Mucosa of rectum (tissue), 2 donors: ENCODE results near the gene HNRNPL.
A peak's percentile ranks its signal among the peaks of the same experiment; 100 is the strongest.

Experiments used
- H3K27ac ChIP-seq, 2 donors: one replicate each; pipeline ENCODE4 v1.7.0; 2013; ENCODE audit warnings: inconsistent platforms in 2 of 2, low read depth in 2 of 2, low read length in 2 of 2
- H3K27me3 ChIP-seq, 2 donors: one replicate each; pipeline ENCODE4 v1.7.0; 2013; ENCODE audit warnings: low read length in 2 of 2; ENCODE audit not compliant: control insufficient read depth in 2 of 2, insufficient read depth in 2 of 2
- H3K36me3 ChIP-seq, 2 donors: one replicate each; pipeline ENCODE4 v1.7.0; 2013; ENCODE audit warnings: low read length in 2 of 2; ENCODE audit not compliant: control insufficient read depth in 2 of 2, insufficient read depth in 2 of 2
- H3K4me1 ChIP-seq, 2 donors: one replicate each; pipeline ENCODE4 v1.7.0; 2013; ENCODE audit warnings: low read length in 2 of 2, mild to moderate bottlenecking in 1 of 2; ENCODE audit not compliant: control insufficient read depth in 2 of 2, insufficient read depth in 2 of 2
- H3K4me3 ChIP-seq, 2 donors: one replicate each; pipeline ENCODE4 v1.7.0; 2013; ENCODE audit warnings: low read length in 2 of 2
- H3K9ac ChIP-seq, 2 donors: one replicate each; pipeline ENCODE4 v1.7.0; 2013; ENCODE audit warnings: low read length in 2 of 2, low read depth in 1 of 2, mild to moderate bottlenecking in 1 of 2
- H3K9me3 ChIP-seq, 2 donors: one replicate each; pipeline ENCODE4 v1.7.0; 2013; ENCODE audit warnings: low read length in 2 of 2; ENCODE audit not compliant: control insufficient read depth in 2 of 2
- donor health status: healthy.
- donor health status: Normal muscosa, but diverticular disease.

The HNRNPL gene

DNA sequence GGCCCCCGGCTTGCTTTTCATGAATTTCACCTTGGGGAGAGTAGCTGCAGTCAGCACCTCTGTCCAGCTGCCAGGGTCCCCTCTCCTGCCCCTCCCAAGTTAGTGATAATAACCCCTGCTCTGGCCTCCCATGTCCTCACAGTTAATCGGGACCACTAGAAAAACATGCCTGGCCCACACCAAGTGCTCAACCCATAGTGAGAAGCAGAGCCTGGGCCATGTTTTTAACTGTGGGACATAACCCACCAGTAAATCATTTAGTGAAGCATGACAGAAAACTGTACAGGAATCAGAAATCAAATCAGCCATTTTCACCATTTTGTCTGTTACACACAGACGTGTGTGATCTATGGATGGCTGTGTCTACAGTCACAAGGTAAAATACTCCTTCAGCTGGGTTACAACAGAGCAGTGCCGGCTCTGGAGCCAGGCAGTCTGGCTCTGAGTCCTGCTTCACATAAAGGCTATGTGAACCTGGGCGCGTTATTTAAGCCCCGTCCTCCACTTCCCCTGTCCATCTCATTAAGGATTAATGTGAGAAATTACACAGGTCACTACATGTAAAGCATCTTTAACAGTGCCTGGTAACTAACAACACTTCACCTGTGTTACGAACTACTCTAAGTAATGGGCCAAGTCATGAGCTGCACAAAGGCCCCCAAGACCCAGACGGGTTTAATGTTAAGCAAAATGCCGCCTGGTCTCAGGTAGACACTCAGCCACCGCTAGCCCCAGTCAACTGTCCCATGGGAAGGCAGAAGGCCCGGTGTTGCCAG is 10.6 kb downstream of the HNRNPL start:
- Histone ChIP-seq H3K9me3 (no peaks in the 10 kb centered on the region), H3K36me3 (peaks cover 82 to 86% of the 10 kb centered on the region in 2 donors), H3K4me1 (peaks cover 4 to 6% of the 10 kb centered on the region in 2 donors), H3K9ac (no peak overlapping the region), H3K4me3 (no peak overlapping the region), H3K27ac (no peak overlapping the region), H3K27me3 (no peaks in the 10 kb centered on the region)

DNA sequence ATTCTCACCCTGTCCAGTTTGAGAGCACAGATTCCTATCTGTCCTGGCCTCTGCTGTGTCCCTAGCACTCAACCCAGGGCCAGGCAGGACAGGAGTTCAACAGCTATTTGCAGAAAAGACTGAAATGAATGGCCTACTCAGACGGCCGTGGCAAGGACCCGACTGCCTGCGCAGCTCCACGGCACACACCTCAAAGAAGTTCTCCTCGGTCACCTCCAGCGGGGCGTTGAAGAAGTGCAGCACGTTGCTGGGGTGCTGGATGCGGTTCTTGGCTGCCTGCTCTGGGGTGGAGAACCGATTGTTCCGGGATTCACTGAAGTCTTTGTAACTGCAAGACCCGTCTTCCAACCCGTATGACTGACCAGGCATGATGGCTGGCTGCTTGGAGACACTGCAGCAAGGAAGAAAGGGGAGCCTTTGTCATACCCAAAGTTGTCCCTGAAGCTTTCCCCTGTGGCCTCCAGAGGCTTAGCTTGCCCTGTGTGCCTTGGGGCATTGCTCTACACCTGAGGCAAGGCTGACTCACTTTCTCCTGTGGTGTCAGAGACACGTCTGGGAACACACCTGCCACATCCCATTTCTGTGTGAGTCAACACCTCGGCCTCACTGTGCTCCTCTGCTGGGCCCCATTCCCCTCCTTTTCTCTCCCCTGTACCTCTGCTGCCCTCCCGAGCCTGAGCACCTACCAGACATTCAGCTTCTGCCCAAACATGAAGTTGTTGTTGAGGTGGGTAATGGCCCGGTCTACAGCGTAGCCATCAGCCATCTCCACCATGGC is 11.4 kb downstream of the HNRNPL start:
- peaks cover 74 to 78% of the 10 kb centered on the region in 2 donors for H3K36me3 ChIP-seq
- H3K27me3 ChIP-seq, result no peaks in the 10 kb centered on the region
- H3K4me1 ChIP-seq, result peaks cover 4% of the 10 kb centered on the region in 2 donors
- H3K9ac ChIP-seq, result no peak overlapping the region
- no peaks in the 10 kb centered on the region for H3K9me3 ChIP-seq
- no peak overlapping the region for H3K4me3 ChIP-seq
- no peak overlapping the region for H3K27ac ChIP-seq

DNA sequence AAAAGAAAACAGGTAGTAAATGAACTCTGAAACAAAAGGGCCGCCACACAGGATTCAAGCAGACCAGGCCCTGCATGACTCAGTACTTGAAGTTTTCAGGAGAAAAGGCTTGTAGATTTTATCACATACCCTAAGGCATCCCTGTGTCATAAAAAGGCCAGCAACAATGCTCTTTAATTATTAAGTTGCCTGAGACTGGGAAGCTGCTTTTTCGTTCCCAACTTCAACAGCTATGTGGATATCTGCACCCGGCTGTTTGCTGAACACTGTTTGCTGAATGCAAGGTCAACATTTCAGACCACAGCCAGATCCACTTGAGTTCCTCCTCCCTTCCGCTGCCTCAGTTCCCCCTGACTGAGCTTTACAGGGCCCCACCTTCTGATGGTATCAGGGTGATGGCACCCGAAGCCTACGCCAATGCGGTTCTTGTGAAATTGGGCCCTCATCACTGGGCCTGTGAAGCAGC is 12.1 kb downstream of the HNRNPL start:
- H3K4me3 ChIP-seq, result no peak overlapping the region
- H3K27me3 ChIP-seq, result no peaks in the 10 kb centered on the region
- no peak overlapping the region for H3K27ac ChIP-seq
- peaks cover 2 to 4% of the 10 kb centered on the region in 2 donors for H3K4me1 ChIP-seq
- peaks cover 67 to 71% of the 10 kb centered on the region in 2 donors for H3K36me3 ChIP-seq
- no peak overlapping the region for H3K9ac ChIP-seq
- no peaks in the 10 kb centered on the region for H3K9me3 ChIP-seq

DNA sequence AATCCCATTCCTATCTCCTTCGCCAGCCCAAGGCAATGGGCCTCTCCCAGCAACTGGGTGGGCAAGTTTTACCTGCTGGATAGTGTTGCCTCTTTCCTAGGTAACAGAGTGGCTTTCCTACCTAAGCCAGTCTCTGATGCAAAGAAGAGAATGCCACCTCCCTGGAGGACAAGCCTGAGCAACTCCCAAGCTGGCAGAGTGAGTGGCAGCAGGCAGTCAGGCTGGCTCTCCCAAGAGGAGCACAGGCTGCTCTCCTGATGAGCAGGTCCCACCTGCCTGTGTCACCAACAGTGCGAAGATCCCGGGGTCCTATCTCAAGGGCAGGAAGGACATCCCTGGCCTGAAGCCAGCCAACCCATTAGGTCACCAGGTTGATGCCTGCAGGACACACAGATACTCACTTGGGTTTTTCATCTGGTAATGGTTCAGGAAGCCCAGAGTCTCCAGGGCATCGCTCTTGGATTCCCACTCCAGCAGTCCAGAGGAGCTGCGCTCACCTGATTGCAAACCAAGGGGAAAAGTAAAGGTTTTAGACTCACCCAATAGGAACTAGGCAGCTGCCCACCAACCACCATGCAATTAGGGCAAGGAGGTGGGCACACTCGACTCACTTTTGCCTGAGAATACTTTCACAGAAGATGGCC is 12.7 kb downstream of the HNRNPL start:
- no peaks in the 10 kb centered on the region for H3K9me3 ChIP-seq
- H3K4me3 ChIP-seq, result no peak overlapping the region
- no peaks in the 10 kb centered on the region for H3K27me3 ChIP-seq
- peaks cover 62 to 65% of the 10 kb centered on the region in 2 donors for H3K36me3 ChIP-seq
- H3K9ac ChIP-seq, result no peak overlapping the region
- H3K27ac ChIP-seq, result no peak overlapping the region
- H3K4me1 ChIP-seq, result peaks cover 6 to 8% of the 10 kb centered on the region in 2 donors

DNA sequence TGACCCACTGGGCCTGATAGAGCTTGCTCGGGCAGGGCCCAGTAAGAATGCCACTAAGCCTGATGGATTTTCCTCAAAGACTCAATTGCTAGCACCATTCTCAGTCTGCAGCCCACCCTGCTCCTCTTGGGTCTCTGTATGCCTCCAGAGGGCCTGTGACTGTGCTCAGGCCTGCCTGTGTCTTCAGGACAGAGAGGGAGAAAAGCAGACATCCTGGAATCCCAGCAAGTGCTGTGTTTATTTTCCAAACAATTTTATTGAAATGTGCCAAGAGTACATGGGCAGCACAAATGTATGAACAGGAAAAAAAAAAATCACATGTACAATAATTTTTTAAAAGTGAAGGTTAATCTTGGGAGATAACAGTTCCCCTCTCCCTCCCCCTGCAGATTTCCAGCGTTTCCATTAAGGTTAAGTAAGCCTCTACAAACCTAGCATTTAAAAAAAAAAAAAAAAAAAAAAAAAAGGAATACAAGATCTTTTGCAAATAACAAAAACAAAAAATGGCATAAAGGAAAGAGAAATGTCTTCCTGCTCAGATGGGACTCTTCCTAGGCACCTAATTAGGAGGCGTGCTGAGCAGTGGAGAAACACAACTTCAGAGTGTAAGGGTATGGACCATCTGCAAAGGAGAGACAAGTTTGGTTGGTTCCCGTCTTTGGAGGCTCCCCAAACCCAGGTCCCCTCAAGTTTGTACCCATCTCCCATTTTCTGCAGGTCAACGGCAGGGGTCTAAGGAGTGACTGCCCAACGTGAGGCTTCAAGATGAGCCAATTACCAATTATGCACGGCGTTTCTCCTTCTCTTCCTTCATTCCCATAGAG is 13.4 kb downstream of the HNRNPL start:
- Histone ChIP-seq H3K36me3 (peaks cover 55 to 58% of the 10 kb centered on the region in 2 donors), H3K4me1 (peaks cover 7 to 9% of the 10 kb centered on the region in 2 donors), H3K4me3 (no peak overlapping the region), H3K9ac (no peak overlapping the region), H3K27me3 (no peaks in the 10 kb centered on the region), H3K27ac (no peak overlapping the region), H3K9me3 (no peaks in the 10 kb centered on the region)

DNA sequence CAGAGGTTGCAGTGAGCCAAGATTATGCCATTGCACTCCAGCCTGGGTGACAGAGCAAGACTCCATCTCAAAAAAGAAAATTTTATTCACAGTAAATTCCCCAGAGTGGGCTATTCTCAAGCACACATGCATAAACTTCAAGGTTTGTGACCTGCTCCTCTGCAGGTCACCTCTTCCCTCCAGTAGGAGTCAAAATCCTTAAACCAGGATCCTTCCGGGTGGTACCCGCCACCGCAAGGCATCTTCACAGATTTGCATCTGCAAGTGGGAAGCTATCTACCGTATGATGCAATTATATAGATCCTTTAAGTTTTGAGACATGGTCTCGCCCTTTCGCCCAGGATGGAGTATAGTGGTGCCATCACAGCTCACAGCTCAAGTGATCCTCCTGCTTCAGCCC is 15.2 kb downstream of the HNRNPL start:
- Histone ChIP-seq H3K27me3 (no peaks in the 10 kb centered on the region), H3K27ac (no peak overlapping the region), H3K9ac (no peak overlapping the region), H3K4me3 (no peak overlapping the region), H3K4me1 (peaks cover 17 to 18% of the 10 kb centered on the region in 2 donors), H3K36me3 (peaks cover 42 to 50% of the 10 kb centered on the region in 2 donors), H3K9me3 (no peaks in the 10 kb centered on the region)

DNA sequence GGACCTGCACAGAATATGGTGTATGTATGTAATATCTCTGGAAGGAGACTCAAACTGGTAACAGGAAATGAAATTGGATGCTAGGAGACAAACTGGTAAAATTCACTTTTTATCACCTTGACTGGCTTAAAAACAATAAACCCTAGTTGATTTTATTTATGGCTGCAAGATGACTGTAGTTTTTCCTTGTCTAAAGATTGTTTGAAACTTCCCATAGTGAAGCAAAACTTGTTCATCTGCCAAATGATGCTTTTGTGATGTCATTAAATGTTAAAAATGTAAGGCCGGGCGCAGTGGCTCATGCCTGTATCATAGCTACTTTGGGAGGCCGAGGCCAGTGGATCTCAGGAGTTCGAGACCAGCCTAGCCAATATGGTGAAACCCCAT is 15.7 kb downstream of the HNRNPL start:
- Histone ChIP-seq H3K36me3 (peaks cover 37 to 46% of the 10 kb centered on the region in 2 donors), H3K27me3 (no peaks in the 10 kb centered on the region), H3K9me3 (no peaks in the 10 kb centered on the region), H3K9ac (no peak overlapping the region), H3K27ac (peak overlapping the region; percentile 17 to 37), H3K4me1 (peaks cover 17 to 18% of the 10 kb centered on the region in 2 donors), H3K4me3 (no peak overlapping the region)

DNA sequence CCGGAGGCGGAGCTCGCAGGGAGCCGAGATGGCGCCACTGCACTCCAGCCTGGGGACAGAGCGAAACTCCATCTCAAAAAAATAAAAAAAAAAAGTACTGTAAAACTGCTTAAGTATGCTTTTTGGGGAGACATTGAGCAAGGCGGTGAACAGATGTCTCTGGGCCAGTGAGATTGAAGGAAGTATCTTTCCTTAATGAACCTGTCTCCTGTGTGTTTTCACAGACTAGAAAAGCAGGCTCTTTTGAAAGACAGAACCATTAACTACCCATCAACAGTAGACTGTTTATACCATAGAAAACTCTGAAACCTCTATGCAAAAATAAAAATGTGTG is 16.7 kb downstream of the HNRNPL start:
- Histone ChIP-seq H3K9ac (peak overlapping the region in 1 of 2 donors; percentile 33), H3K36me3 (peaks cover 27 to 41% of the 10 kb centered on the region in 2 donors), H3K27me3 (no peaks in the 10 kb centered on the region), H3K4me3 (no peak overlapping the region), H3K9me3 (no peaks in the 10 kb centered on the region), H3K27ac (peak overlapping the region in 1 of 2 donors; percentile 95), H3K4me1 (peaks cover 17% of the 10 kb centered on the region in 2 donors)

DNA sequence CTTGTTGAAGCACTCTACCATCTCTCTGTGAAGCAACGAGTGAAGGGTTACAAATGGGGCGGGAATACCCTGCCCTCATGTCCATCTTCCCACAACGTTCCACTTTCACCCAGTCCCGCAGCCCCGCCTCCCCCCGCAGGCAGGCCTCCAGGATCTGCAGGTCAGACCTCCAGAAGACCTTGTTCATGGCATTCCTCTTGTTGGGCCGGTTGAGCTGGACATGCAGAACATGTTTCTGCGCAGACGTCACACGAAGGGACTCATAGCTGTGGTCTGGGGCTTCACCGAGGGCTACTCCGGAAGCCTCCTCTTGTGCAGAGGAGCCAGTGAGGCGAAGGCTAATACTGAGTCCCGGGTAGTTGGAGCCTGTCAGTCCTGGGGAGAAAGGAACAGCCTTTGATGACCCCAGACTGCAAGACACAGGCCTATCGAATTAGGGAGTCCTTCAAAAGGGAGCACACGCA is 18.6 kb downstream of the HNRNPL start:
- H3K9ac ChIP-seq, result peak overlapping the region; percentile 93 to 98
- H3K9me3 ChIP-seq, result no peaks in the 10 kb centered on the region
- no peaks in the 10 kb centered on the region for H3K27me3 ChIP-seq
- H3K36me3 ChIP-seq, result peaks cover 17 to 35% of the 10 kb centered on the region in 2 donors
- peaks cover 16 to 21% of the 10 kb centered on the region in 2 donors for H3K4me1 ChIP-seq
- H3K27ac ChIP-seq, result peak overlapping the region; percentile 91 to 95
- peak overlapping the region; percentile 94 to 97 for H3K4me3 ChIP-seq
